HG02870 (cell line): Measurements from ENCODE around the gene ITGA7.
"Not testable (repeated sequence)": the region's sequence is repeated elsewhere in the genome, so short reads cannot be mapped to it uniquely, and the experiment has no call there.

Source experiments
- ATAC-seq: cut with Tn5 transposase; IDR thresholded peaks from one replicate; pipeline ENCODE4 v1.9.1; 2021; ENCODE audit warnings: mild to moderate bottlenecking, moderate library complexity; ENCODE audit not compliant: unreplicated experiment

ITGA7 gene

GRCh38 chr12:55650620-55651298, 56.9 kb downstream of the ITGA7 start:
- not testable (repeated sequence) for ATAC-seq

DNA sequence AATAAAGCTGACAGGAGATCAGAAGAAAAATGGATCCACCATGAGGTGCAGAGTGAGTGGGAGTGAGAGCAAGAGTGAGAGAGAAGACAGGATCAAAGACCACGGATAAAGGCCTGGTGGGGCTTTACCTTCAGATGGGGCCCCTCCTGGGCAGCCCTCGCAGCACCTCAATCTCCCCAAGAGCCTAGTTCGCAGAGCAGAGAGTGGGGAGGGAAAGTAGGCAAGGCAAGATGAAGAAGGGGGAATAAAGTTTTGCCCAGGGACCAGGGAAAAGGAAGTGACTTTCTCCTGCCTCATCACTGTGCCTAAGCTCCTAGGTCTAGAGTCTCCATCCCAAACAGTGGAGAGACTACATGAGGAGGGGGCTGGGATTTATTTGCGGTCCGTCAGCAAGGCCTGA, 60.7 kb downstream of the ITGA7 start:
- ATAC-seq = no peak

DNA sequence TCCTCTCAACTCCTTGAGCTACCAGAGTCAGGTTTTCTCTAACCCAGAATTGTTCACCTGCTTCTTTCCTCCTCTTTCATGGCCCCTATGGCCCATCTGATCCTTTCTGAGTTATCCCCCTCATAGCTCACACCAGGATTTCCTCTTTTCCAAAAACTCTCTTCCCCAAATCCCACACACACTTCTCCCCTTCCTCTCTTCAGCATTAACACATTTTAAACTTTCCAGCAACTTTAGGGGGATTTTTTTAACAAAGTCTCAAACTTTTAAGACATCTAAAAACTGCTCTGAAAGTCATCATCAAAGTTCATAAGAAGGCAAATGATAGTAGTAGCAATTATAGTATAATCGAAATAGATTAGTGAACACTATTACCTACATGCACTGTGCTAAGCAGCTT, 63.1 kb downstream of the ITGA7 start:
- no peak for ATAC-seq

DNA sequence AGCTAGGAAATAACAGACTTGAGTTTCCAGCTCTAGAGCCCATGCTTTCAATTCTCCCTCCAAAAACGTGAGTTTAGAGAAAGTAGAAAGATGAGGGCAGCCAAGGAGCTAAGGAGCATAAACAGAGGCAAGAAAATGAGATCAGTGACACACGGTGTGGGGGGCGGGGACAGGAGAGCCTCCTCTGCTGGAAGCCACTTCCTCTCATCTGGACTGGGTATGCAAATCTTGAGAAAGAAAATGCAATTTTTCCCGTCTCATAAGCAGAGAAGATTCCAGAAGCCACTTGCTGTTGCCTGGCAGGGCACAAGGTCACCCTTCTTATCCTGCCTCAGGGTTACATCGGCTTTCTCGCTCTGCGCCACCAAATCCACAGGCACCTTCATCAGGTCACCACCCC, 65.0 kb downstream of the ITGA7 start:
- ATAC-seq = no peak

GRCh38 chr12:55642267-55642666, 65.4 kb downstream of the ITGA7 start:
- no peak for ATAC-seq

- no peak for ATAC-seq
Measured at GRCh38 chr12:55641595-55641994, 66.1 kb downstream of the ITGA7 start.

GRCh38 chr12:55637467-55637866, 70.2 kb downstream of the ITGA7 start:
- no peak for ATAC-seq

- ATAC-seq = no peak
Measured at GRCh38 chr12:55636853-55637252, 70.9 kb downstream of the ITGA7 start, which contains the start of gene OR10P1. Gene OR10P1 (plus strand): TSS chr12:55636892. CDS start chr12:55636892, 0 bp downstream.

- no peak for ATAC-seq
Measured at GRCh38 chr12:55636116-55636655, 71.5 kb downstream of the ITGA7 start.
